GM23338 (cell line): ENCODE data around the gene CCDC86. TPM values are rescaled to one million over a fixed set of nuclear protein-coding genes. Genes with fewer than 3 reads are reported as not detected.

Source experiments
- ATAC-seq: fragments of 200-7000 bp; cut with Tn5 transposase; 3 replicates; pipeline ENCODE4 v1.9.1; 2020
- DNase-seq: peaks from one replicate; pipeline ENCODE4 v3.0.0-alpha.2; 2015; ENCODE audit warnings: low spot score
- H2AFZ ChIP-seq: fragments of 200-600 bp; sonication (generic); 2 replicates; pipeline ENCODE4 v1.8.0; 2016; ENCODE audit warnings: antibody characterized with exemption, mild to moderate bottlenecking, moderate library complexity
- H3F3A ChIP-seq: fragments of 200-600 bp; sonication (generic); replicated peaks from 2 replicates; pipeline ENCODE4 v1.8.0; 2017; ENCODE audit warnings: antibody characterized with exemption, mixed run types, low read depth
- H3K27ac ChIP-seq: fragments of 200-600 bp; sonication (generic); 2 replicates; pipeline ENCODE4 v1.6.1; 2016; ENCODE audit warnings: low read depth
- H3K27me3 ChIP-seq: fragments of 200-600 bp; sonication (generic); 2 replicates; pipeline ENCODE4 v1.8.0; 2016; ENCODE audit warnings: mild to moderate bottlenecking, mixed run types, moderate library complexity; ENCODE audit not compliant: insufficient read depth
- H3K36me3 ChIP-seq: fragments of 200-600 bp; sonication (generic); 2 replicates; pipeline ENCODE4 v1.8.0; 2016; ENCODE audit warnings: mild to moderate bottlenecking; ENCODE audit not compliant: insufficient read depth
- H3K4me1 ChIP-seq: fragments of 200-600 bp; sonication (generic); 2 replicates; pipeline ENCODE4 v1.8.0; 2016; ENCODE audit warnings: mild to moderate bottlenecking, moderate library complexity; ENCODE audit not compliant: insufficient read depth
- H3K4me2 ChIP-seq: fragments of 200-600 bp; sonication (generic); 2 replicates; pipeline ENCODE4 v1.7.1; 2017; ENCODE audit warnings: mixed run types
- H3K4me3 ChIP-seq: fragments of 200-600 bp; sonication (generic); 2 replicates; pipeline ENCODE4 v1.6.1; 2016; ENCODE audit warnings: mixed run types
- H3K79me2 ChIP-seq: fragments of 200-600 bp; sonication (generic); replicated peaks from 2 replicates; pipeline ENCODE4 v1.8.0; 2017; ENCODE audit warnings: mild to moderate bottlenecking; ENCODE audit not compliant: insufficient read depth
- H3K9me2 ChIP-seq: fragments of 200-600 bp; sonication (generic); 2 replicates; pipeline ENCODE4 v1.8.0; 2017; ENCODE audit not compliant: insufficient read depth
- H4K20me1 ChIP-seq: fragments of 200-600 bp; sonication (generic); replicated peaks from 2 replicates; pipeline ENCODE4 v1.8.0; 2017; ENCODE audit warnings: mild to moderate bottlenecking; ENCODE audit not compliant: insufficient read depth
- H3K27ac Mint-ChIP-seq: 2 replicates; pipeline ENCODE4 v1.8.0; 2020; ENCODE audit warnings: inconsistent platforms, mild to moderate bottlenecking, moderate library complexity, mixed read lengths
- H3K27me3 Mint-ChIP-seq: 3 replicates; pipeline ENCODE4 v1.8.0; 2022; ENCODE audit warnings: low read depth, mild to moderate bottlenecking, moderate library complexity, mixed read lengths, inconsistent platforms; ENCODE audit not compliant: insufficient read depth, poor library complexity
- H3K36me3 Mint-ChIP-seq: 3 replicates; pipeline ENCODE4 v1.8.0; 2021; ENCODE audit warnings: low read depth, mild to moderate bottlenecking, inconsistent platforms, moderate library complexity, mixed read lengths
- H3K4me1 Mint-ChIP-seq: 3 replicates; pipeline ENCODE4 v1.8.0; 2020; ENCODE audit warnings: mild to moderate bottlenecking, inconsistent platforms, mixed read lengths
- H3K4me3 Mint-ChIP-seq: 3 replicates; pipeline ENCODE4 v1.8.0; 2021; ENCODE audit warnings: moderate library complexity, mild to moderate bottlenecking, inconsistent platforms, mixed read lengths
- H3K9me3 Mint-ChIP-seq: 3 replicates; pipeline ENCODE4 v1.8.0; 2020; ENCODE audit warnings: moderate library complexity, mild to moderate bottlenecking, inconsistent platforms, mixed read lengths
- CREB1 ChIP-seq: fragments of 250-450 bp; sonication (Bioruptor Pico); IDR thresholded peaks from 2 replicates; pipeline ENCODE4 v1.5.0; 2020; ENCODE audit warnings: low read depth, mild to moderate bottlenecking, moderate library complexity
- EZH2 ChIP-seq: fragments of 200-600 bp; sonication (generic); IDR thresholded peaks from one replicate; pipeline ENCODE4 v1.8.0; 2017; ENCODE audit warnings: antibody characterized with exemption, mild to moderate bottlenecking, low read depth; ENCODE audit not compliant: unreplicated experiment
- EZH2phosphoT487 ChIP-seq: fragments of 200-600 bp; sonication (generic); IDR thresholded peaks from one replicate; pipeline ENCODE4 v1.8.1; 2018; ENCODE audit warnings: antibody characterized with exemption; ENCODE audit not compliant: unreplicated experiment
- JUNB ChIP-seq: IDR thresholded peaks from one replicate; pipeline ENCODE4 v1.6.1; 2016; ENCODE audit warnings: antibody characterized with exemption; ENCODE audit not compliant: unreplicated experiment
- NANOG ChIP-seq: IDR thresholded peaks from 2 replicates; pipeline ENCODE4 v1.6.1; 2016; ENCODE audit warnings: antibody characterized with exemption, borderline replicate concordance
- POLR2AphosphoS5 ChIP-seq: IDR thresholded peaks from 2 replicates; pipeline ENCODE4 v1.6.1; 2016; ENCODE audit warnings: antibody characterized with exemption, low read depth
- REST ChIP-seq: IDR thresholded peaks from one replicate; pipeline ENCODE4 v1.6.1; 2018; ENCODE audit warnings: antibody characterized with exemption; ENCODE audit not compliant: unreplicated experiment
- ZNF114 ChIP-seq: fragments of 250-450 bp; sonication (Bioruptor Pico); IDR thresholded peaks from 2 replicates; pipeline ENCODE4 v1.5.0; 2020; ENCODE audit warnings: mild to moderate bottlenecking, moderate library complexity
- ZNF331 ChIP-seq: fragments of 250-450 bp; sonication (Bioruptor Pico); IDR thresholded peaks from 2 replicates; pipeline ENCODE4 v1.5.0; 2020; ENCODE audit warnings: low read depth, mild to moderate bottlenecking, moderate library complexity
- polyA plus RNA-seq: library from polyadenylated mRNA; unstranded; fragments of >200 nt; fragmentation: Nextera tagmentation; extraction: Ambion mirVana; gene quantifications from 2 replicates; pipeline ENCODE4 v1.2.1, GENCODE V29; 2016
- total RNA-seq: library from RNA; depleted of rRNA; stranded (reverse); fragments of >200 nt; shearing (Covaris generic); gene quantifications from 2 replicates; pipeline ENCODE4 v1.2.3, GENCODE V29; 2014
- TF ChIP-seq, protein P1 (sequence below), 2 experiments: fragments of 200-600 bp in 1 of 2; sonication (generic) in 1 of 2; conservative IDR thresholded peaks; 2 replicates each; pipeline versions ENCODE4 v1.5.1 to v1.6.1; 2016 to 2017; ENCODE audit warnings: antibody characterized with exemption in 2 of 2, low read depth in 2 of 2, mild to moderate bottlenecking in 2 of 2, moderate library complexity in 1 of 2

CCDC86 gene
- total and polyA plus RNA-seq, 2 experiments from 2014 or later = 67.3 to 98.5 TPM

- H3K9me3 Mint-ChIP-seq = no peaks in the 10 kb centered on the region; the same call in 2 of the 3 replicates
- no peak overlapping the region for H3K4me3 Mint-ChIP-seq
- Histone ChIP-seq H3F3A (no peaks in the 10 kb centered on the region), H3K36me3 (no peaks in the 10 kb centered on the region), H3K4me2 (no peak overlapping the region), H2AFZ (no peak overlapping the region), H3K27me3 (peaks cover 16% of the 10 kb centered on the region), H3K79me2 (no peaks in the 10 kb centered on the region), H3K4me1 (no peaks in the 10 kb centered on the region), H3K9me2 (no peaks in the 10 kb centered on the region), H3K27ac (no peak overlapping the region), H4K20me1 (no peaks in the 10 kb centered on the region), H3K4me3 (no peak overlapping the region)
- no peak for TF ChIP-seq EZH2
- H3K4me1 Mint-ChIP-seq = no peaks in the 10 kb centered on the region
- no peak for DNase-seq
- peaks cover under 1% of the 10 kb centered on the region; the same call in 2 of the 3 replicates for H3K36me3 Mint-ChIP-seq
- no peak overlapping the region for H3K27ac Mint-ChIP-seq
- H3K27me3 Mint-ChIP-seq = peaks cover 11% of the 10 kb centered on the region
- ATAC-seq = no peak
Observed at GRCh38 chr11:60858236-60858635, 16.3 kb downstream of the CCDC86 start.

DNA sequence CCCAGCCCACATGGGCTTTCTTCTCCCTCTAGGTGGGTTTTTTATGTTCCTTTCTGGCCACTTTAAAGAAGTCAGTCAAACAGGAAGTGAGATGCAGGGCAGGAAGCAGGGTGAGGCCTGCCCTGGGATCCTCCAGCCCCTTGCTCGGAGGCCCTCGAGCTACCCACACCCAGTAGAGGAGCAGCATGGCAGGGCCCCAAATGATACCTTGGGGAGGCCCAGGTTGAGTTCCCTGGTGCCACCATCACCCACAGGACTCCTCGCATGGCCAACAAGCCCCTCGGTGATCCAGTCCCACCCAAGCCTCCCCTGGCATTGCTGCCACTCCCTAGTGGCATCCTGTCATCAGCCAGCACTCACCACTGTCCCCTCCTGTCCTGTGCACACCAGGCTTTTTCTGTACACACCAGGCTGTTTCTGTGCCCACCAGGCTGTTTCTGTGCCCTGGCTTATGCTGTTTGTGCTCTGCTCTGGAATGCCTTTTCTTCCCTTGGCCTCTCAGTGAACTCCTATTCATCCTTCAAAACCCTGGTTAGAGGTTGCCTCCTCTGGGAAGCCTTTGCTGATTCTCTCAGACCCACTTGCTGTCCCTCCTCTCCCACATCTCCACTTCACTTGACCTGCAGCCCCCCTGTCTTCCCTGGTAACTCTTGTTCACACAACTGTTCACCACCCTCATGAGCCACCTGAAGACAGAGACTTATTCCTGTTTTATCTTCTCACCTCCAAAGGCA lies 17.0 kb downstream of the CCDC86 start:
- no peaks in the 10 kb centered on the region for H3K79me2 ChIP-seq
- no peak for DNase-seq
- no peak for ATAC-seq
- Mint-ChIP-seq H3K36me3 (no peaks in the 10 kb centered on the region; the same call in 2 of the 3 replicates), H3K9me3 (no peaks in the 10 kb centered on the region; the same call in 2 of the 3 replicates), H3K4me3 (no peak overlapping the region), H3K27me3 (peaks cover 7% of the 10 kb centered on the region), H3K27ac (no peak overlapping the region), H3K4me1 (no peaks in the 10 kb centered on the region)
- no peak overlapping the region for H3K4me3 ChIP-seq
- no peaks in the 10 kb centered on the region for H3K36me3 ChIP-seq
- no peaks in the 10 kb centered on the region for H3K4me1 ChIP-seq
- H3K27ac ChIP-seq = no peak overlapping the region
- no peaks in the 10 kb centered on the region for H3K9me2 ChIP-seq
- no peaks in the 10 kb centered on the region for H4K20me1 ChIP-seq
- H2AFZ ChIP-seq = no peak overlapping the region
- no peaks in the 10 kb centered on the region for H3F3A ChIP-seq
- H3K27me3 ChIP-seq = peaks cover 9% of the 10 kb centered on the region
- no peak overlapping the region for H3K4me2 ChIP-seq
- TF ChIP-seq, protein P1, sequence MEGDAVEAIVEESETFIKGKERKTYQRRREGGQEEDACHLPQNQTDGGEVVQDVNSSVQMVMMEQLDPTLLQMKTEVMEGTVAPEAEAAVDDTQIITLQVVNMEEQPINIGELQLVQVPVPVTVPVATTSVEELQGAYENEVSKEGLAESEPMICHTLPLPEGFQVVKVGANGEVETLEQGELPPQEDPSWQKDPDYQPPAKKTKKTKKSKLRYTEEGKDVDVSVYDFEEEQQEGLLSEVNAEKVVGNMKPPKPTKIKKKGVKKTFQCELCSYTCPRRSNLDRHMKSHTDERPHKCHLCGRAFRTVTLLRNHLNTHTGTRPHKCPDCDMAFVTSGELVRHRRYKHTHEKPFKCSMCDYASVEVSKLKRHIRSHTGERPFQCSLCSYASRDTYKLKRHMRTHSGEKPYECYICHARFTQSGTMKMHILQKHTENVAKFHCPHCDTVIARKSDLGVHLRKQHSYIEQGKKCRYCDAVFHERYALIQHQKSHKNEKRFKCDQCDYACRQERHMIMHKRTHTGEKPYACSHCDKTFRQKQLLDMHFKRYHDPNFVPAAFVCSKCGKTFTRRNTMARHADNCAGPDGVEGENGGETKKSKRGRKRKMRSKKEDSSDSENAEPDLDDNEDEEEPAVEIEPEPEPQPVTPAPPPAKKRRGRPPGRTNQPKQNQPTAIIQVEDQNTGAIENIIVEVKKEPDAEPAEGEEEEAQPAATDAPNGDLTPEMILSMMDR (conservative IDR thresholded peaks at IDR 0.05; ENCODE audit: low read depth in 2 of 2) = no peak
- TF ChIP-seq POLR2AphosphoS5 (no peak), EZH2 (no peak), EZH2phosphoT487 (no peak), NANOG (no peak), ZNF331 (CRISPR knock-in tag) (no peak), CREB1 (CRISPR knock-in tag) (no peak), ZNF114 (CRISPR knock-in tag) (no peak), JUNB (no peak), REST (no peak)
